Muscle of back (tissue), 11 donors: ENCODE results near the gene C1QTNF1. TPM values are rescaled to one million over a fixed set of nuclear protein-coding genes. Genes with fewer than 3 reads are reported as not detected.
"Not testable (repeated sequence)": the region's sequence is repeated elsewhere in the genome, so short reads cannot be mapped to it uniquely, and the experiment has no call there.

Experiments
- DNase-seq, 3 donors: peaks; one replicate each; pipeline versions ENCODE4 v3.0.0 to v3.0.0-alpha.2; 2013
- polyA plus RNA-seq, 10 donors: library from polyadenylated mRNA; unstranded; fragments of 120-200 nt; gene quantifications; one replicate each; pipeline ENCODE4 v1.2.1, GENCODE V29; 2013; ENCODE audit not compliant: insufficient read length in 10 of 10

C1QTNF1 gene
- polyA plus RNA-seq, 10 donors: 4.0 to 15.5 (median 5.3) TPM

DNA sequence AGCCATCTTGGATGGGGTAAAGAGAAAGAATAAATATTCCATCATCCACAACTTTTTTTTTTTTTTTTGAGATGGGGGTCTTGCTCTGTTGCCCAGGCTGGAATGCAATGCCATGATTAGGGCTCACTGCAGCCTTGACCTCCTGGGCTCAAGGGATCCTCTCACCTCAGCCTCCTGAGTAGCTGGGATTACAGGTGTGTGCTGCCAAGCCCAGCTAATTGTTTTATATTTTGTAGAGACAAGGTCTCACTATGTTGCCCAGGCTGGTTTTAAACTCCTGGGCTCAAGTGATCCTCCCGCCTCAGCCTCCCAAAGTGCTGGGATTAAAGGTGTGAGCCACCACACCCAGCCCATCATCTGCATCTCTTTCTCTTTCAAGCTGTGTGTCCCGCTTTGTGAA lies 2.0 kb upstream of the C1QTNF1 start:
- not testable (repeated sequence) for DNase-seq

DNA sequence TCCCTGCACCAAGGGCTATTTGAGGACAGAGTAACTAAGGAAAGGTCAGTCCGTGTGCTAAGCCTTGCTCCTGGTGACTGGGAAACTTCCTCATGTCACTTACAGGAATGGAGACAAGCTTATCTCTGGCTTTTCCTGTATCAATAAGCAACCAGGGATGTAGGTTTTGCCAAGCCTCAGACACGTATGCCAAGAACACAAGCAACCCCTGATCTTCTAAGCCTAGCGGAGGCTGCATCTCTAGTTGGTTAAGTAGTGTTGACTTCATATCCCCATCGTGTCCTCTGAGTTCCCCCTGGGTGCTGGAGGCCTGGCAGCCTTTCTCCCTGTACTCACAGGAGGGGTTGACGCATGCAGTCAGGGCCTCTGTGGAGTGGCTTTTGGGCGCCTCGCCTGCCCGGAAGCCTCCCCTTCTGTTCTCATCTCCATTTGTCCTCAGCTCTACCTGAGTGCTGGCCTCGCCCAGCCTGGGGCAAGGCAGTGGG lies 1.4 kb upstream of the C1QTNF1 start:
- DNase-seq: no peak

DNA sequence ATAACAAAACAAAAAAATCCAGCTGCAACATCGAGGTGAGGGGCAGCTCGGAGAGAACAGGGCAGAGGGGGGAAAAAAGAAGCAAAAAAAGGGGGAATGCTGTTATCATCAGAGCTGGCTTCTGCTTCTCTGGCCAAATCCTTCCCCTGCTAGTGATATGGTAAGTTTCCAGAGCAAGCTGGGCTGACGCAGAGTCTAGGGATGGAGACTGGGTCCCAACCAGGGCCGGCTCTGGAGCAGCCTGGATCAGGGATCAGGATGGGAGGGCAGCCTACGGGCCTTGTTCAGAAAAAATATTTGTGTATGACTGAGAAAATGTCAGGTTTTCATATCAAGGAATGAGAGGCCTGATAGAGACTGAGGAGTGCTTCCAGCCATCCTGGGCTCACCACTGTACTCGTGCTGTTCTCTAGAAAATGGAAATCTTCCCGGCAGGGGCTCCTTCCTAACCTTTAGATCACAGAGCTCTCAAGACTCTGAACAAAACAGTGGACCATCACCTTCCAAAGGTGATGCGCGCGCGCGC lies 726 bp upstream of the C1QTNF1 start:
- DNase-seq: no peak

DNA sequence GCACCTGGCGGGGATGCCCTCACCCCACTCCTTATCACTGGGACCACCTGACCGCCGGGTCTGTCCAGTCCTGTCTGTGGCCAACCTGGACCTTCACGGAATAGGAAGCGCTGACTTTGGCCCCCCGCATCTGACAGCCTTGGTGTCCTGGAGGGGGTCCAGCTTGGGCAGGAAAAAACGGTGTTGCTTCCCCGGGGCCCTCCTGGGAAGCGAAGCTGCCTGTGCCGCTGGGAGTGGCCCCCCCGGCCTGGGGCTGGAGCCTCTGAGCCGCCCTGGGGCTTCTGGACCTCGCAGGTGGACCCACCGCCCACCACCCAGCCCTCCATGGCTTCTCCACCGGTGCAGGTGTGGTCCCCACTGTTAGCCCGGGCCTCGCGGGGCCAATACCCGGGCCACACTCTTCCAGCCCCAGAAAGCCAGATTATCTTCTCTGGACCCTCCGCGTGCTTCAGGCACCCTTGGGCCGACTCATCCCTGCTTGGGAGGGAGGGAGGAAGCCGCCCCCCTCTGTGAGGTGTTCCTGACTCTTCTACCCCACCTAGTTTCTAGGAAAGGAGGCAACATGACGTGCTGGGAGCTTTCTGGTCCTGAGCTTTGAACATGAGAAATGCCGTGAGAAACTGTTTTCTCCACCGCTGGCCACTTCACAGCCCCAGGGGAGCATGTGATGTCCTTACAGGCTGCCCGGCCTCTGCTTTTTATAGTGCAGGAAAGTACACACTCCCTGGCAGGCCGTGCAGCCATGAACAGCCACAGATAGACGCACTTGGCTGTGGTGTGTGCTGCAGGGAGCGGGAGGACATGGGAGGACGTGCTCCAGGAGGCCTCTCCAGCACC lies 1.1 kb downstream of the C1QTNF1 start:
- no peak for DNase-seq

DNA sequence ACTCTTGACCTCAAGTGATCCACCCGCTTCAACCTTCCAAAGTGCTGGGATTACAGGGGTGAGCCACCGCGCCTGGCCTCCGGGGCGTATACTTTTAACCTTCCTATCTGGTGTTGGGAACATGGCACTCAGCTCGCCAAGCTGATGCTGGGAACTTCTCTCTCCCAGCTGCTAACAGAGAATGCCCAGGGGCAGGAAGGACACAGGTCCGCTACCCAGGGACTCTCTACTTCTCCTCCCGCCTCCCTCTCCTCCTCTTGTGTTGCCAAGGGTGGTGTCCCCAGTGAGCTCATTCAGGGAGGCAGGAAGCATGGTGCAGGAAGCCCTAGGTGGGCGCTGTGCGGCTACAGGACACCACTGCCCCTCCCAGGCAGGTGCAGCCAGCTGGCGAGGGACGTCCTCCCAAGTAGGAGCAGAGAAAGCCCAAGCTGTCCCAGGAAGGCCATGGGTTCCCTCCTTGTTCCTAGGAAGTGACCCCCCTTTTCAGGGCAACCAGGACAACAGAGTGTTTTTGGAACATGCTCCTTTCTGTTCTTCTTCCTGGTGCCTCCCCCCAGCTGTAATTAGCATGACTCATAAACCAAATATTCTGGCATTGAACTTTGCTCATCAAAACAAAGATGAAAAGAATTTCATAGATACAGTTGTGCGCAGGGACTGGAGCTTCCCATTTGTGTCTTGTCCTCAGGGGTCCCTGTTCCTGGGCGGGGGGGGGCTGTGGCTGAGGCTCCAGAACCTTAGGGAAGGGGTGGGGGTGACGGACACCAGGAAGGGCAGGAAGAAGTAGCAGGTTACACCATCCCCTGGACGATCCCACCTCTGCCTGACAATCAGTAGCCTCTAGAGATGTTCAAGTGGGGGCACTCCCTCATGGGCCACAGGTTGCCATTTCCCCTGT lies 2.7 kb downstream of the C1QTNF1 start:
- no peak for DNase-seq

DNA sequence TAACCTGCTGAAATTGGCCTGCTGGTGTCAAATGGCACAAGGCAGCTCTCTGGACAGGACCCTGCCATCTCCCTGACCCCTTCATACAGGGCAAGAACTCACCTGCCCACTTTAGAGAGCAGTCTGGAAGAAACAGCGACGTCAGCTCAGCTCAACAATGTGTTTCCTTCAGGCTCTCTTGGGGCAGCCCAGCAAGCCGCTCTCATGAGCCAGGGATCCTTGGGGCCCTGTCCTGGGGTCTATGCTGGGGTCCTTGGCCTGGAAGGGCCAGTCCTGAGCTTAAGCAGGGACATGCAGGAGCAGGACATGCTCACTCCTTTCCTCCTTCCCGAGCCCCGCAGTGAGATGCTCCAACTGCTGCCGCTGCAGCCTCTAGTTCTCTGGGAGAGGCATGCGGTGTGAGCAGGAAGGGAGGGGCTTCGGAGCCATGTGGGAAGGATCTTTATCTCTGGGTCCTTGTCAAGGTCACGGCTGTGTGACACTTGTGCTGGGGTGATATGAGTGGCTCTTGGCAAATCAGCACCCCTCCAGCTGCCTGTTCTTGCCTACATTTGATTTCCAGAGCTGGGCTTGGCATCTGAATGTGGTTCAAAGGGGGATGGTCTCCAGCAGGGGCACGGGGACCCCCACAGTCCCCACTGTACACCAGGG lies 3.4 kb downstream of the C1QTNF1 start:
- no peak for DNase-seq

DNA sequence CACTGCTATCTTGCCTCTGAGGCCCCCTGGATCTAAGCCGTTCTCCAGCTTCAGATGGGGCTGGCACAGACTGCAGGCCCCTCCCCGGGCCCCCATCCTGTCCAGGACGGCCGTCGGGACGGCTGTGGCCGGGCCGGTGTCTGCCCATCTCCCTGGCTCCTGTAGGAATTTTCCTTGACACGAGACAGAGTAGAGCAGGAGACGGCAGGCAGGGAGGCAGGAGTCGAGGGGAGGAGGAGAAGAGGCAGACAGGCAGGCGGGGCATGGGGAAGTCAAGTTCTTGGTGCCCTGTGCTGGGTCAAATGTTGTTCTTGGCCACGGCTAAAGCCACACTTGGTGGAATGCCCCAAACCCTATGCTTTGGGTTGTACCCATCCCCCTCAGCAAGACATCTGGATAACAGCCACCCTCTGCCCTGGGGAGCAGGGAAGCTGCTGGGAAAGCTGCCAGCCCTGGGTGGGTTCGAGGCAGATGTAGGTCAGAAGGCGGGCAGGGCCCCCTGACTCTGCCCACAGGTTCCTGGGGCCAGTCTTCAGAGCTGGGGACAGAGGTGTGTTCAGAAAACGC lies 4.0 kb downstream of the C1QTNF1 start:
- DNase-seq: peak in 1 of 3 donors; percentile 45

DNA sequence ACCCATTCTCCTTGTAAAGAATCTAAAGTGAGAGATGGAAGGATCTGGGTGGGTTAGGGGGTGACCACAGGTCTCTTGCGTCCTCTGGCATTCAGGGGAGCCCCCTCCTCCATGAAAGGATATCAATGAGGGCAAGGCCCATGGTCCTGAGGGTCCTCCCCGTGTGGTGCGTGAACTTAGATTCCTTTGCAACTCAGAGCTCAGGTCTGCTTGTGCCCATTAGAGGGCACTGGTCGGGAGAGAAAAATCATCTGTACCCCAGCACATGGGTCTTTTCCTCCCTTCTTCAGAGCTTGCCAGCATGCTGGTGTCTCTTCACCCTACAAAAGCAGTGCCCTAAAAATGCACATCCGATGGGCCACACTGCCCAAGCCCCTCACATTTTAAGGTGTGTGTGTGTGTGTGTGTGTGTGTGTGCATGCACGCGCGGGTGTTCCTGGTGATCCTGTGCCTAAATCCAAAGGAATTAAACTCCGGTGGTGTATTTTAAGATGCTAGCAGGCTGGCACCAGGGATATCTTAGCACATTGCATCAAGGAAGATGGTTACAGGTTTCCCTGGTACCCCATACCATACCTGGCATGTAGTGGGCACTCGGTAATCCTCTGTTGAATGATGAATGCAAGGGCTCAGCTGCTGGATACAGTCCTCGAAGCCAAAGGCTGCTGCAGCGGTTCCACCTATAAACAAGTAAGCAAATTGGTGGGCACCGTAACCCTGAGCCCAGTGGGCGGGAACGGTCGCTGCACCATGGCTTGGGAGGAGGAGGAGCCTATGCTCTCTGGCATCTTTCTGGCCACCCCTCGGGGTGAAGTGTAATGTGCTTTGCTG lies 4.7 kb downstream of the C1QTNF1 start:
- DNase-seq: no peak

DNA sequence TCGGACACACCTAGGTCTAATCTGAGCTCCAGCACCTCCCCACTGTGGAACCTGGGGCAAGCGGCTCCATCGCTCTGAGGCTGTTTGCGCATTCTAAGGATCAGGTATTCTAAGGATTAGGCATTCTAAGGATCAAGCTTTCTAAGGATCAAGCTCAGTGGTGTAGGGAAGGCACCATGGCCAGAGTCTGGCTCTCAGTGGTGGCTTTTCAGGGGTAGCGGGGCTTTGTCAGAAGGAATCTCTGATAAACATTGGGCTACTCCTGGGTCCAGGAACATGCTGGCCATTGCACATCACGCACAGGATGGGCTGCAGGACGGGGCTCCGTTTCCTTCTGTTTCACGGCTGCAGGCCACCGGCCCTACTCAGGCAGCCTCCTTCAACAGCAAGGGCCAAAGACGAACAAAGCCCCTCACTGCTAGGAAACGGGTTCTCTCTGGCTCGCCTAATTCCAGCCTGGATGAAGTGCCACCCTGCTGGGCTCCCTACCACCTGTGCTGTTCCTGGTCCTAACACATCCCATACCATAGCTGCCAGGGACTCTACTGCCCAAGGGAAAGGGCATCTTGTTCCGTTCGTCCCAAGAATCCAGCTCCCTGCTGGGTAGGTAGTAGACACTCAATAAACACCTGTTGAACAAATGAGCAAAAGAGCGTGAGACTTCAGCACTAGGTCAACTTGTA lies 5.5 kb downstream of the C1QTNF1 start:
- DNase-seq: no peak

DNA sequence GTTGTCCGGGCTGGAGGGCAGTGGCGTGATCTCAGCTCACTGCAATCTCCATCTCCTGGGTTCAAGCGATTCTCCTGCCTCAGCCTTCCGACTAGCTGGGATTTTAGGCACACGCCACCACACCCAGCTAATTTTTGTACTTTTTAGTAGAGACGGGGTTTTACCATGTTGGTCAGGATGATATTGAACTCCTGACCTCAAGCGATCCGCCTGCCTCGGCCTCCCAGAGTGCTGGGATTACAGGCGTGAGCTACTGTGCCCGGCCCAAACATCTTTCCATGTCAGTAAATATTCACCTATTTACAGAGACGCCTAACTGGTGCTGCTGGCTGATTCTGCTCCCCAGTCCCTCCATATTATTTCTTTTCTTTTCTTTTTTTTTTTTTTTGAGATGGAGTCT lies 6.7 kb downstream of the C1QTNF1 start:
- not testable (repeated sequence) for DNase-seq

DNA sequence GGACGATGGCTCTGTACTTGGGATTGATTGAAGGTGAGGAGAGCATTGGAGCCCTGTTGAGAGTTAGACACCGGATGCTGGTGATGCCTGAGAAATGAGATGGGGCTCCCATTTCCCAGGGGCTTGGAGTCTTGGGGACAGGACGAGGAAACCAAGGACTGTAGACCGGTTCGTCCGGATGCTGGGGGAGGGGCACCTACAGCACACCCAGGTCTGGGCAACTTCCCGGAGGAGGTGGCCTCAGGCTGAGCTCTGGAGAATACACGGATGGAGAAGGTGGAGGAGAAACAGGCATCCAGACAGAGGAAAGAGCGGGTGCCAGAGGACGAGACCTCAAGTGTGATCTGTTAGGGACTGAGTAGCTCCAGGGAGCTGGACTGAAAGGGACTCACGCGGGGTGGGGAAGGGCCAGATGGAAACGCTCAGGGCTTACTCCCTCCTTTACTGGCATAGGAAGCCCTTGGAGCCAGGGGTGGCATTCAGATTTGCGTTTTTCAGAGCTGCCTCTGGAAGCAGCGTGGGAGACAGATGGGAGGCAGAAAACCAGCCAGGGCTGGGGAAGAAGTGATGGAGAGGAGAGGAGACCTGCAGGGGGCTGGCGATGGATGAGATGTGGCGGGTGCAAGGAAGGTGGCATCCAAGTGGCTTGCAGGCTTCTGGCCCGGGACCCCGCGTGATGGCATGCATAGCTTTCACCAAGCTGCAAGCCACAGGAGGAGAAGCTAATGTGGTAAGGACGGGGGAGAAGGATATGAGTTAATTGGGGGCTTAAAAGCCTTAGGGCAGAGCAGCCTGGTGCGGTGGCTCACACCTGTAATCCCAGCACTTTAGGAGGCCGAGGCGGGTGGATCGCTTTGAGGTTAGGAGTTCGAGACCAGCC lies 8.3 kb downstream of the C1QTNF1 start:
- no peak for DNase-seq

DNA sequence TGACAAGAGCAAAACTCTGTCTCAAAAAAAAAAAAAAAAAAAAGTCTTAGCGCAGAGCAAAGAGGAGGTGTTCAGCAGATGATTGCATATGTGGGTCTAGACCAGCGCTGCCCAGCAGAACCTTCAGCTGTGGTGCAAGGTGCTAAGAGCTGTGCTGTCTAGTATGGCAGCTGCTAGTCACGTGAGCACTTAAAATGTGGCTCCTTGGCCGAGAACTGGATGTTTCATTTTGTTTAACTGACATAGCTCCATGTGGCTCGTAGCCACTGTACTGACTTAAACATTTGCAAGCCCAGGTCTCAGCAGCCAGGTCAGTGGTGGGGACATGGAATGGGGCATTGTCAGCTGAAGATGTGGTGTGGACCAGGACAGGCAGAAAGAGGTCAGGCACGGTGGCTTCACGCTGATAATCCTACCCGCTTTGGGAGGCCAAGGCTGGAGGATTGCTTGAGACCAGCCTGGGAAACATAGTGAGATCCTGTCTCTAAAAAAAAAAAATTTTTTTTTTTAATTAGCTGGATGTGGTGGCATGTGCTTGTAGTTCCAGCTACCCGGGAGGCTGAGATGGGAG lies 9.2 kb downstream of the C1QTNF1 start:
- DNase-seq: no peak

DNA sequence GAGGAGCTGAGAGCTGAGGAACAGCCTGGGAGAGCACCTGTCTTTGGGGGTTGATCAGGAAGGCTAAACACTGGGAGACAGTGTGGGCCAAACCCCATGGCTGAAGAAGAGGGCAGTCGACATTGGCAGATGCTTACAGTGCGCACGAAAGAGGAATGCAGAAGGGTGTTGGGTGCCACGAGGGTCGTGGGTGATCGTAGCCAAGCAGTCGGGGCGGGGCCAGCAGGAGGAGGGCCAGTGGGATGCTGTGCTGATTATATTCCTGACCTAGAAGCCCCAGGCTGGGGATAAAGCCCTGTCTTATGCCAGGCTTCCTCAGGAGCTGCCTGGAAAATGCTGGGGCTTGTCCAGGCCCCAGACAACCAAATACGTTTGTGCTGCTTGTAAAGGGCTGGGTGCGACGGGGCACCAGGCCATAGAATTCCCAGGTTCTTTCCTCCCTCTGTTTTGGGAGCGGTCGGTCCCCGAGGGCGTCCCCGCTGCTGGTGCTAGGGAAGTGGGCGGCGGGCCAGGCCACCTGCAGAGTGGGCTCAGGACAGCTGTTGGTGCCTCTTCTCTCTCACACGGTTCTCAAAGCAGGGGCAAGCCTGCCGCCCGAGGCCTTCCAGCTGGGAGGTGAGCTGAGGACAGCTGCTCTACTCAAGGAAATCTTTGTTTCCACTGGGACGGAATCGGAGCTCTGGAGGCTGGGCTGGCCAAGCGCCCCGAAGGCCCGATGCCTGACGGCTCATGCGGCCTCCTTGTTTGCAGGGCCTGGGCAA lies 10.0 kb downstream of the C1QTNF1 start:
- DNase-seq: peak in 1 of 3 donors; percentile 75

DNA sequence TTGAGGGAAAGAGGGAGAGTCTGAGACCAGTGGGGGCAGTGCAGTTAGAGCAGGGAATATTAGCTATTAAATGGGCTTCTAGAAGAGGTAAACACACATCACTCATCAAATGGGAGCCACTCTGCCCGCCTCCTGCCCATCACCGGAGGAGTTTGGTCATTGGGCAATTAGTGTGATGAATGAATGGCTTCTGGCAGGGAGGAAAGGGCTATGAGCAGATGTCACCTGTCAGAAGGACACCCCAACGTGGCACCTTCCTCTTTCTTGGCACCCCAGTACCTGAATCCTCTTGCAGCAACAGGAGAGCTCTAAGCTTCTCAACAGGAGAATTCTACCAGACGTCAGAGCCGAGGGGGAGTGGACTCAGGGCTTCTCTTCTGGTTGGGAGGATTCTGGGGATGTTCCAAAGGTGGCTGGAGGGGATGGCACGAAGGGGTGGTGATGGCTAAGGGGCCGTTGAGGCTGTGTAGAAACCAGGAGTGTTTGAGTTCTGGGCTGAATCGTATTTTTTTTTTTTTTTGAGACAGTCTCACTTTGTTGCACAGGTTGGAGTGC lies 11.0 kb downstream of the C1QTNF1 start:
- no peak for DNase-seq

DNA sequence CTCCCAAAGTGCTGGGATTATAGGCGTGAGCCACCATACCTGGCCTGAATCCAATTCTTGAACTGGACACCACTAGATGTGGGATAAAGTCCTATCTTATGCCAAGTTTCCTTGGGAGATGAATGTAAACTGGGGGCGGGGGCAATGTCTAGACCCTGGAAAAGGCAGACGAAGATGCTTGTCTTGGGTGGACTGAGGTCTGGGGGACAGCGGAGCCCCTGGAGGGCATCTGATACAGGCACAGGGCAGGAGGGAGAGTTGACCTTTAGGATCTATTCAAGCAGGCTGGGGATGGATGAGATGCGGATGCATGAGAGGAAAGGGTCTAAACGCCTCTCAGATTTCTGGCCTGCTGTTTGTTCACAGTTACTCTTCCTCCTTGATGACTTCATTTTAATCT lies 11.7 kb downstream of the C1QTNF1 start:
- no peak for DNase-seq

DNA sequence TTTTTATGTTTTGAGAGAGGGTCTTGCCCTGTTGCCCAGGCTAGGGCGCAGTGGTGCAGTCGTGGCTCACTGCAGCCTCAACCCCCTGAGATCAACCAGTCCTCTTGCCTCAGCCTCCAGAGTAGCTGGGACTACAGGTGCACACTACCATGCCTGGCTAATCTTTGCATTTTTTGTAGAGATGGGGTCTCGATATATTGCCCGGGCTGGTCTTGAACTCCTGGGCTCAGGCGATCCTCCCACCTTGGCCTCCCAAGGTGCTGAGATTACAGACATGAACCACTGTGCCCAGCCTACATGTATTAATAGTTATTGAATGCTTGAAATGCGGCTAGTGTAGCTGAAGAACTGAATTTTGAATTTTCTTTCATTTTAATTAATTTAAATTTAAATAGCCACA lies 12.2 kb downstream of the C1QTNF1 start:
- DNase-seq: no peak

DNA sequence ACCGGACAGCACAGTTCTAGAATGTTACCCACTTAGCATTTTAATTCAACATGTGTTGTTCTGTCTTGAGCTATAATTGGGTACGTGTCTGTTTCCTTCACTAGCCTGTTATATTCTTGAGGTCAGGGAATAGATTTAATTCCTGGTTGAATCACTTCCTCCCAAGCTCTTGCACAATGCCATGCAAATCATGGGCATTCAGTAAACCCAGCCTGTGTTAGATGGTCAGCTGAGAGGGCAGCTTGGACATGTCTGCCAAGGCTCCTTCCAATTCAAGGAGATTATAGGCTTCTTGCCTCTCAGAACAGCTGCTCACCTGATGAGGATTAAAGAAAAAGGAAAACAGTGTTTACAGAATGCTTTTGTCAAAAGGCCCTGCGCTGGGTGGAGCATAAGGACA lies 12.6 kb downstream of the C1QTNF1 start:
- no peak for DNase-seq
